K562 (cell line): Measurements from ENCODE around the gene PLP2. TPM values are rescaled to one million over a fixed set of nuclear protein-coding genes. Genes with fewer than 3 reads are reported as not detected.

ENCODE experiments used
- EZH2 ChIP-seq: IDR thresholded peaks from 2 replicates; pipeline ENCODE4 v1.6.1; 2012; ENCODE audit warnings: low read depth, mild to moderate bottlenecking, inconsistent platforms, low read length, borderline replicate concordance
- HNRNPH1 ChIP-seq: fragments of 200-400 bp; formaldehyde crosslinking; optimal IDR thresholded peaks from 2 replicates; pipeline ENCODE3; 2017; ENCODE audit warnings: low read depth, mild to moderate bottlenecking, low read length, moderate library complexity
- KAT2B ChIP-seq: IDR thresholded peaks from one replicate; pipeline ENCODE4 v1.6.1; 2012; ENCODE audit warnings: low read depth, mild to moderate bottlenecking, control low read depth, inconsistent platforms, low read length, moderate library complexity
- PCBP1 ChIP-seq: fragments of 200-400 bp; formaldehyde crosslinking; IDR thresholded peaks from 2 replicates; pipeline ENCODE4 v1.6.1; 2018; ENCODE audit warnings: mild to moderate bottlenecking, low read depth, low read length; ENCODE audit not compliant: poor library complexity, severe bottlenecking
- ZC3H11A ChIP-seq: IDR thresholded peaks from 2 replicates; pipeline ENCODE4 v1.6.1; 2012; ENCODE audit warnings: low read depth, low read length, improper control_type of control experiment
- ZKSCAN8 ChIP-seq: fragments of 200-800 bp; sonication (Bioruptor generic); IDR thresholded peaks from 2 replicates; pipeline ENCODE4 v1.6.1; 2016; ENCODE audit warnings: missing genetic modification characterization, missing compliant biosample characterization
- ZNF165 ChIP-seq: fragments of 250-450 bp; sonication (Bioruptor Pico); IDR thresholded peaks from 2 replicates; pipeline ENCODE4 v1.4.0; 2020; ENCODE audit warnings: borderline replicate concordance
- polyA plus RNA-seq, 8 experiments: library from polyadenylated mRNA; depleted of rRNA in 4 of 8; stranded (reverse) in 5 of 8; unstranded in 3 of 8; fragments of >200 nt; fragmentation: Nextera tagmentation in 2 of 8; fragmentation: Illumina TruSeq in 1 of 8; extraction: Ambion mirVana in 2 of 8; extraction: Trizol in 1 of 8; gene quantifications; 2 replicates each; pipeline versions ENCODE4 v1.2.1 to v1.2.3, GENCODE V29; 2011 to 2014; ENCODE audit warnings: inconsistent platforms in 1 of 8, missing spikeins in 1 of 8
- total RNA-seq, 7 experiments: library from RNA; depleted of rRNA in 6 of 7; stranded (reverse); fragments of >200 nt in 6 of 7; fragmentation: Illumina TruSeq in 2 of 7; extraction: Trizol in 2 of 7; gene quantifications; 2 replicates each; pipeline versions ENCODE4 v1.2.1 to v1.2.3, GENCODE V29; 2011 to 2021; ENCODE audit warnings: low replicate concordance in 1 of 7
- TF ChIP-seq, protein P1 (sequence below): fragments of 200-600 bp; sonication (generic); IDR thresholded peaks from one replicate; pipeline ENCODE4 v1.6.1; 2012; ENCODE audit warnings: mild to moderate bottlenecking, low read depth, low read length, inconsistent platforms
- TF ChIP-seq, protein P2 (sequence below): fragments of 250-450 bp; sonication (Bioruptor Pico); IDR thresholded peaks from 2 replicates; pipeline ENCODE4 v1.4.0; 2020

The PLP2 gene
- total and polyA plus RNA-seq, 9 of the 15 experiments (the other 6 are each of a cell fraction or from before 2014, with no cell fraction given), result 34.7 to 236 (median 112) TPM

DNA sequence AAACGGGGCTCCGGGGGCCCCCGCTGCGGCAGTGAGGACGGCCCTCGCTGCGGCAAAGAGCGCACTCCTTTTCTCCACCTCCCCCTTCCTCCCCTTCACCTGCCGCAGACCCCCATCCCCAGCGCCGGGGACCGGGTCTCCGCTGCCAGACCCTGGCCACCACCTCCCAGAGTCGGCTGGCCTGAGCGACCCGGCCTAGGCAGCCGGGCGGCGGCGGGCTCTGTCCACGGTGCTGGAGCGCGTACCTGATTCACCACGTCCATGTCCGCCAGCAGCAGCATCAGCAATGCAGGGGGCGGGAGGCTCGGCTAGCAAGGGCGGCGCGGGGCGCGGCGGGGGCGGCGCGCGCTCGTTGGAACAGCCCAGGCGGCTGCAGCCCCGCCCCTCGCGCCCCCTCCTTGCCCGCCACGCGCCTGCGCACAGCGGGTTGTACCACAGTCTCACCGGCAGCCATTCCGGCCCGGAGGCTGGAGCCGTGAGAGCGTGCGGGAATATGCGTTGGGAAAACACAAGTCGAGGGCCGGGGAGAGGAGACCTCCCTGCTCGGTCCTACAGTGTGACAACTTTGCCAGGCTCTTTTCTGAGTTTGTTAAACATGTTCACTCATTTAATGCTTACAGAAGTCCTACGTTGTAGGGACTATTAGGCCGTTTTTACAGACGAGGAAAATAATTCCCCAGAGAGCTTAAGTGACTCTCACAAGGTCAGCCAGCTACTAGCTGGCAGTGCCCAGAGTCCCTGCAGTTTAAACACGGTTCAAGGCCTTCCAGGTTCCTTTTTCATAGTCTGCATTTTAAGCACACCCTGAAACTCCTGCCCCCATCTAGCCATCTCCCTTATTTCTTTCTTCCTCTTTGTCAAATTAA, 28.4 kb downstream of the PLP2 start, which contains the start of gene SYP (continued):
- TF ChIP-seq, protein P1, sequence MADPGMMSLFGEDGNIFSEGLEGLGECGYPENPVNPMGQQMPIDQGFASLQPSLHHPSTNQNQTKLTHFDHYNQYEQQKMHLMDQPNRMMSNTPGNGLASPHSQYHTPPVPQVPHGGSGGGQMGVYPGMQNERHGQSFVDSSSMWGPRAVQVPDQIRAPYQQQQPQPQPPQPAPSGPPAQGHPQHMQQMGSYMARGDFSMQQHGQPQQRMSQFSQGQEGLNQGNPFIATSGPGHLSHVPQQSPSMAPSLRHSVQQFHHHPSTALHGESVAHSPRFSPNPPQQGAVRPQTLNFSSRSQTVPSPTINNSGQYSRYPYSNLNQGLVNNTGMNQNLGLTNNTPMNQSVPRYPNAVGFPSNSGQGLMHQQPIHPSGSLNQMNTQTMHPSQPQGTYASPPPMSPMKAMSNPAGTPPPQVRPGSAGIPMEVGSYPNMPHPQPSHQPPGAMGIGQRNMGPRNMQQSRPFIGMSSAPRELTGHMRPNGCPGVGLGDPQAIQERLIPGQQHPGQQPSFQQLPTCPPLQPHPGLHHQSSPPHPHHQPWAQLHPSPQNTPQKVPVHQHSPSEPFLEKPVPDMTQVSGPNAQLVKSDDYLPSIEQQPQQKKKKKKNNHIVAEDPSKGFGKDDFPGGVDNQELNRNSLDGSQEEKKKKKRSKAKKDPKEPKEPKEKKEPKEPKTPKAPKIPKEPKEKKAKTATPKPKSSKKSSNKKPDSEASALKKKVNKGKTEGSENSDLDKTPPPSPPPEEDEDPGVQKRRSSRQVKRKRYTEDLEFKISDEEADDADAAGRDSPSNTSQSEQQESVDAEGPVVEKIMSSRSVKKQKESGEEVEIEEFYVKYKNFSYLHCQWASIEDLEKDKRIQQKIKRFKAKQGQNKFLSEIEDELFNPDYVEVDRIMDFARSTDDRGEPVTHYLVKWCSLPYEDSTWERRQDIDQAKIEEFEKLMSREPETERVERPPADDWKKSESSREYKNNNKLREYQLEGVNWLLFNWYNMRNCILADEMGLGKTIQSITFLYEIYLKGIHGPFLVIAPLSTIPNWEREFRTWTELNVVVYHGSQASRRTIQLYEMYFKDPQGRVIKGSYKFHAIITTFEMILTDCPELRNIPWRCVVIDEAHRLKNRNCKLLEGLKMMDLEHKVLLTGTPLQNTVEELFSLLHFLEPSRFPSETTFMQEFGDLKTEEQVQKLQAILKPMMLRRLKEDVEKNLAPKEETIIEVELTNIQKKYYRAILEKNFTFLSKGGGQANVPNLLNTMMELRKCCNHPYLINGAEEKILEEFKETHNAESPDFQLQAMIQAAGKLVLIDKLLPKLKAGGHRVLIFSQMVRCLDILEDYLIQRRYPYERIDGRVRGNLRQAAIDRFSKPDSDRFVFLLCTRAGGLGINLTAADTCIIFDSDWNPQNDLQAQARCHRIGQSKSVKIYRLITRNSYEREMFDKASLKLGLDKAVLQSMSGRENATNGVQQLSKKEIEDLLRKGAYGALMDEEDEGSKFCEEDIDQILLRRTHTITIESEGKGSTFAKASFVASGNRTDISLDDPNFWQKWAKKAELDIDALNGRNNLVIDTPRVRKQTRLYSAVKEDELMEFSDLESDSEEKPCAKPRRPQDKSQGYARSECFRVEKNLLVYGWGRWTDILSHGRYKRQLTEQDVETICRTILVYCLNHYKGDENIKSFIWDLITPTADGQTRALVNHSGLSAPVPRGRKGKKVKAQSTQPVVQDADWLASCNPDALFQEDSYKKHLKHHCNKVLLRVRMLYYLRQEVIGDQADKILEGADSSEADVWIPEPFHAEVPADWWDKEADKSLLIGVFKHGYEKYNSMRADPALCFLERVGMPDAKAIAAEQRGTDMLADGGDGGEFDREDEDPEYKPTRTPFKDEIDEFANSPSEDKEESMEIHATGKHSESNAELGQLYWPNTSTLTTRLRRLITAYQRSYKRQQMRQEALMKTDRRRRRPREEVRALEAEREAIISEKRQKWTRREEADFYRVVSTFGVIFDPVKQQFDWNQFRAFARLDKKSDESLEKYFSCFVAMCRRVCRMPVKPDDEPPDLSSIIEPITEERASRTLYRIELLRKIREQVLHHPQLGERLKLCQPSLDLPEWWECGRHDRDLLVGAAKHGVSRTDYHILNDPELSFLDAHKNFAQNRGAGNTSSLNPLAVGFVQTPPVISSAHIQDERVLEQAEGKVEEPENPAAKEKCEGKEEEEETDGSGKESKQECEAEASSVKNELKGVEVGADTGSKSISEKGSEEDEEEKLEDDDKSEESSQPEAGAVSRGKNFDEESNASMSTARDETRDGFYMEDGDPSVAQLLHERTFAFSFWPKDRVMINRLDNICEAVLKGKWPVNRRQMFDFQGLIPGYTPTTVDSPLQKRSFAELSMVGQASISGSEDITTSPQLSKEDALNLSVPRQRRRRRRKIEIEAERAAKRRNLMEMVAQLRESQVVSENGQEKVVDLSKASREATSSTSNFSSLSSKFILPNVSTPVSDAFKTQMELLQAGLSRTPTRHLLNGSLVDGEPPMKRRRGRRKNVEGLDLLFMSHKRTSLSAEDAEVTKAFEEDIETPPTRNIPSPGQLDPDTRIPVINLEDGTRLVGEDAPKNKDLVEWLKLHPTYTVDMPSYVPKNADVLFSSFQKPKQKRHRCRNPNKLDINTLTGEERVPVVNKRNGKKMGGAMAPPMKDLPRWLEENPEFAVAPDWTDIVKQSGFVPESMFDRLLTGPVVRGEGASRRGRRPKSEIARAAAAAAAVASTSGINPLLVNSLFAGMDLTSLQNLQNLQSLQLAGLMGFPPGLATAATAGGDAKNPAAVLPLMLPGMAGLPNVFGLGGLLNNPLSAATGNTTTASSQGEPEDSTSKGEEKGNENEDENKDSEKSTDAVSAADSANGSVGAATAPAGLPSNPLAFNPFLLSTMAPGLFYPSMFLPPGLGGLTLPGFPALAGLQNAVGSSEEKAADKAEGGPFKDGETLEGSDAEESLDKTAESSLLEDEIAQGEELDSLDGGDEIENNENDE, result no peak
- TF ChIP-seq HNRNPH1 (no peak), KAT2B (no peak), EZH2 (no peak), PCBP1 (peak; percentile 68), ZKSCAN8 (CRISPR knock-in tag) (no peak), ZNF165 (no peak), ZC3H11A (no peak)
- TF ChIP-seq, protein P2, sequence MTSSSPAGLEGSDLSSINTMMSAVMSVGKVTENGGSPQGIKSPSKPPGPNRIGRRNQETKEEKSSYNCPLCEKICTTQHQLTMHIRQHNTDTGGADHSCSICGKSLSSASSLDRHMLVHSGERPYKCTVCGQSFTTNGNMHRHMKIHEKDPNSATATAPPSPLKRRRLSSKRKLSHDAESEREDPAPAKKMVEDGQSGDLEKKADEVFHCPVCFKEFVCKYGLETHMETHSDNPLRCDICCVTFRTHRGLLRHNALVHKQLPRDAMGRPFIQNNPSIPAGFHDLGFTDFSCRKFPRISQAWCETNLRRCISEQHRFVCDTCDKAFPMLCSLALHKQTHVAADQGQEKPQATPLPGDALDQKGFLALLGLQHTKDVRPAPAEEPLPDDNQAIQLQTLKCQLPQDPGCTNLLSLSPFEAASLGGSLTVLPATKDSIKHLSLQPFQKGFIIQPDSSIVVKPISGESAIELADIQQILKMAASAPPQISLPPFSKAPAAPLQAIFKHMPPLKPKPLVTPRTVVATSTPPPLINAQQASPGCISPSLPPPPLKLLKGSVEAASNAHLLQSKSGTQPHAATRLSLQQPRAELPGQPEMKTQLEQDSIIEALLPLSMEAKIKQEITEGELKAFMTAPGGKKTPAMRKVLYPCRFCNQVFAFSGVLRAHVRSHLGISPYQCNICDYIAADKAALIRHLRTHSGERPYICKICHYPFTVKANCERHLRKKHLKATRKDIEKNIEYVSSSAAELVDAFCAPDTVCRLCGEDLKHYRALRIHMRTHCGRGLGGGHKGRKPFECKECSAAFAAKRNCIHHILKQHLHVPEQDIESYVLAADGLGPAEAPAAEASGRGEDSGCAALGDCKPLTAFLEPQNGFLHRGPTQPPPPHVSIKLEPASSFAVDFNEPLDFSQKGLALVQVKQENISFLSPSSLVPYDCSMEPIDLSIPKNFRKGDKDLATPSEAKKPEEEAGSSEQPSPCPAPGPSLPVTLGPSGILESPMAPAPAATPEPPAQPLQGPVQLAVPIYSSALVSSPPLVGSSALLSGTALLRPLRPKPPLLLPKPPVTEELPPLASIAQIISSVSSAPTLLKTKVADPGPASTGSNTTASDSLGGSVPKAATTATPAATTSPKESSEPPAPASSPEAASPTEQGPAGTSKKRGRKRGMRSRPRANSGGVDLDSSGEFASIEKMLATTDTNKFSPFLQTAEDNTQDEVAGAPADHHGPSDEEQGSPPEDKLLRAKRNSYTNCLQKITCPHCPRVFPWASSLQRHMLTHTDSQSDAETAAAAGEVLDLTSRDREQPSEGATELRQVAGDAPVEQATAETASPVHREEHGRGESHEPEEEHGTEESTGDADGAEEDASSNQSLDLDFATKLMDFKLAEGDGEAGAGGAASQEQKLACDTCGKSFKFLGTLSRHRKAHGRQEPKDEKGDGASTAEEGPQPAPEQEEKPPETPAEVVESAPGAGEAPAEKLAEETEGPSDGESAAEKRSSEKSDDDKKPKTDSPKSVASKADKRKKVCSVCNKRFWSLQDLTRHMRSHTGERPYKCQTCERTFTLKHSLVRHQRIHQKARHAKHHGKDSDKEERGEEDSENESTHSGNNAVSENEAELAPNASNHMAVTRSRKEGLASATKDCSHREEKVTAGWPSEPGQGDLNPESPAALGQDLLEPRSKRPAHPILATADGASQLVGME (CRISPR knock-in tag), result peak; percentile 72; the same call in 1 of the 2 replicates
